Gastrocnemius medialis (tissue), 4 donors: ENCODE data around the gene SALL3. TPM values are rescaled to one million over a fixed set of nuclear protein-coding genes. Genes with fewer than 3 reads are reported as not detected.

Experiments used
- ATAC-seq, 2 donors: fragments of 150-250 bp; one replicate each; pipeline ENCODE4 v1.9.1; 2016
- DNase-seq, 2 donors: peaks; one replicate each; pipeline ENCODE4 v3.0.0-alpha.2; 2019
- H3K27ac ChIP-seq, 4 donors: fragments of 200-600 bp; sonication (generic); 1 replicate in 1 of 4; 2 replicates in 3 of 4; pipeline ENCODE4 v1.5.1; 2016 to 2018; ENCODE audit warnings: mild to moderate bottlenecking in 2 of 4, moderate library complexity in 1 of 4
- H3K27me3 ChIP-seq, 3 donors: fragments of 200-600 bp; sonication (generic) in 2 of 3; 1 replicate in 1 of 3; 2 replicates in 2 of 3; pipeline versions ENCODE4 v1.5.1 to v1.6.0; 2016 to 2019; ENCODE audit warnings: mild to moderate bottlenecking in 1 of 3, moderate library complexity in 1 of 3
- H3K36me3 ChIP-seq, 2 donors: fragments of 200-600 bp; sonication (generic) in 1 of 2; one replicate each; pipeline ENCODE4 v1.5.1; 2017 to 2018
- H3K4me1 ChIP-seq, 2 donors: fragments of 200-600 bp; sonication (generic) in 1 of 2; one replicate each; pipeline ENCODE4 v1.5.1; 2016 to 2017; ENCODE audit warnings: mild to moderate bottlenecking in 2 of 2
- H3K4me3 ChIP-seq, 4 donors: fragments of 200-600 bp; sonication (generic) in 3 of 4; 1 replicate in 1 of 4; 2 replicates in 3 of 4; pipeline ENCODE4 v1.5.1; 2016 to 2019; ENCODE audit warnings: mild to moderate bottlenecking in 2 of 4
- H3K9me3 ChIP-seq, 3 donors: fragments of 200-600 bp; sonication (generic) in 2 of 3; 1 replicate in 1 of 3; 2 replicates in 2 of 3; pipeline ENCODE4 v1.5.1; 2016 to 2019
- POLR2A ChIP-seq, 2 donors: fragments of 450-650 bp; IDR thresholded peaks; one replicate each; pipeline ENCODE4 v1.6.1; 2017; ENCODE audit warnings: antibody characterized with exemption in 2 of 2, mild to moderate bottlenecking in 2 of 2, moderate library complexity in 2 of 2
- in situ Hi-C, 4 donors: fragments of 200-750 bp; cut with MboI; loops; one replicate each; pipeline versions ENCODE4 v1.15.0 to v1.8.0; 2017; ENCODE audit warnings: low sequenced_read_pairs in 4 of 4
- intact Hi-C: fragments of 100-400 bp; cut with DNase I; formaldehyde crosslinking; loops from one replicate; pipeline ENCODE4 v1.15.1; 2023; ENCODE audit warnings: low total_unique reads
- total RNA-seq, 4 donors: library from RNA; depleted of rRNA; stranded (reverse); fragments of >200 nt; gene quantifications; one replicate each; pipeline versions ENCODE4 v1.1.0 to v1.2.3, GENCODE V29; 2016
- TF ChIP-seq, protein P1 (sequence below), 5 experiments: fragments of 450-650 bp in 3 of 5; fragments of 200-600 bp in 2 of 5; sonication (generic) in 2 of 5; IDR thresholded peaks in 4 of 5; conservative IDR thresholded peaks in 1 of 5; 1 replicate in 4 of 5; 2 replicates in 1 of 5; pipeline ENCODE4 v1.5.1; 2016 to 2019; ENCODE audit warnings: antibody characterized with exemption in 5 of 5, mild to moderate bottlenecking in 3 of 5, moderate library complexity in 3 of 5

SALL3 gene
- total RNA-seq, 4 donors from 2014 or later, result not detected

DNA sequence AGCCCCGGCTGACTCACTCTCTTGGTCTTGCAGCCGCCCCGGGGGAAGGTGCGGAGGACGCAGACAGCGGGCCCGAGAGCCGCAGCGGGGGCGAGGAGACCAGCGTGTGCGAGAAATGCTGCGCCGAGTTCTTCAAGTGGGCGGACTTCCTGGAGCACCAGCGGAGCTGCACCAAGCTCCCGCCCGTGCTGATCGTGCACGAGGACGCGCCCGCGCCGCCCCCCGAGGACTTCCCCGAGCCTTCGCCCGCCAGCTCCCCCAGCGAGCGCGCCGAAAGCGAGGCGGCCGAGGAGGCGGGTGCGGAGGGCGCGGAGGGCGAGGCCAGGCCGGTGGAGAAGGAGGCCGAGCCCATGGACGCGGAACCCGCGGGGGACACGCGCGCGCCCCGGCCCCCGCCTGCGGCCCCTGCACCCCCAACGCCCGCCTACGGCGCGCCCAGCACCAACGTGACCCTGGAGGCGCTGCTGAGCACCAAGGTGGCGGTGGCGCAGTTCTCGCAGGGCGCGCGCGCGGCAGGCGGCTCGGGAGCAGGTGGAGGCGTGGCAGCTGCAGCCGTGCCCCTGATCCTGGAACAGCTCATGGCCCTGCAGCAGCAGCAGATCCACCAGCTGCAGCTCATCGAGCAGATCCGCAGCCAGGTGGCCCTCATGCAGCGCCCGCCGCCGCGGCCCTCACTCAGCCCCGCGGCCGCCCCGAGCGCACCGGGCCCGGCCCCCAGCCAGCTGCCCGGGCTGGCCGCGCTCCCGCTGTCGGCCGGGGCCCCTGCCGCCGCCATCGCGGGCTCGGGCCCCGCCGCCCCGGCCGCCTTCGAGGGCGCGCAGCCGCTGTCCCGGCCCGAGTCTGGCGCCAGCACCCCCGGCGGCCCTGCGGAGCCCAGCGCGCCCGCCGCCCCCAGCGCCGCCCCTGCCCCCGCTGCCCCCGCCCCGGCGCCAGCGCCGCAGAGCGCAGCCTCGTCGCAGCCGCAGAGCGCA lies 12.7 kb downstream of the SALL3 start:
- intact Hi-C loops, result no loop called here
- Histone ChIP-seq H3K27me3 (peaks cover 25 to 30% (median 26%) of the 10 kb centered on the region in 3 donors), H3K36me3 (no peaks in the 10 kb centered on the region), H3K27ac (no peak overlapping the region), H3K4me1 (no peaks in the 10 kb centered on the region), H3K4me3 (no peak overlapping the region), H3K9me3 (no peaks in the 10 kb centered on the region)
- TF ChIP-seq, protein P1, sequence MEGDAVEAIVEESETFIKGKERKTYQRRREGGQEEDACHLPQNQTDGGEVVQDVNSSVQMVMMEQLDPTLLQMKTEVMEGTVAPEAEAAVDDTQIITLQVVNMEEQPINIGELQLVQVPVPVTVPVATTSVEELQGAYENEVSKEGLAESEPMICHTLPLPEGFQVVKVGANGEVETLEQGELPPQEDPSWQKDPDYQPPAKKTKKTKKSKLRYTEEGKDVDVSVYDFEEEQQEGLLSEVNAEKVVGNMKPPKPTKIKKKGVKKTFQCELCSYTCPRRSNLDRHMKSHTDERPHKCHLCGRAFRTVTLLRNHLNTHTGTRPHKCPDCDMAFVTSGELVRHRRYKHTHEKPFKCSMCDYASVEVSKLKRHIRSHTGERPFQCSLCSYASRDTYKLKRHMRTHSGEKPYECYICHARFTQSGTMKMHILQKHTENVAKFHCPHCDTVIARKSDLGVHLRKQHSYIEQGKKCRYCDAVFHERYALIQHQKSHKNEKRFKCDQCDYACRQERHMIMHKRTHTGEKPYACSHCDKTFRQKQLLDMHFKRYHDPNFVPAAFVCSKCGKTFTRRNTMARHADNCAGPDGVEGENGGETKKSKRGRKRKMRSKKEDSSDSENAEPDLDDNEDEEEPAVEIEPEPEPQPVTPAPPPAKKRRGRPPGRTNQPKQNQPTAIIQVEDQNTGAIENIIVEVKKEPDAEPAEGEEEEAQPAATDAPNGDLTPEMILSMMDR (IDR thresholded peaks at IDR 0.05 in 4 of 5, conservative IDR thresholded peaks at IDR 0.05 in 1 of 5), result no peak
- no peak for TF ChIP-seq POLR2A (IDR thresholded peaks at IDR 0.05)
- no peak for DNase-seq
- in situ Hi-C loops, result loop anchor here in 1 of 4 donors (25.0 kb wide), 1 partner anchor 245 kb away; no protein-coding TSS in a partner anchor
- no peak for ATAC-seq

DNA sequence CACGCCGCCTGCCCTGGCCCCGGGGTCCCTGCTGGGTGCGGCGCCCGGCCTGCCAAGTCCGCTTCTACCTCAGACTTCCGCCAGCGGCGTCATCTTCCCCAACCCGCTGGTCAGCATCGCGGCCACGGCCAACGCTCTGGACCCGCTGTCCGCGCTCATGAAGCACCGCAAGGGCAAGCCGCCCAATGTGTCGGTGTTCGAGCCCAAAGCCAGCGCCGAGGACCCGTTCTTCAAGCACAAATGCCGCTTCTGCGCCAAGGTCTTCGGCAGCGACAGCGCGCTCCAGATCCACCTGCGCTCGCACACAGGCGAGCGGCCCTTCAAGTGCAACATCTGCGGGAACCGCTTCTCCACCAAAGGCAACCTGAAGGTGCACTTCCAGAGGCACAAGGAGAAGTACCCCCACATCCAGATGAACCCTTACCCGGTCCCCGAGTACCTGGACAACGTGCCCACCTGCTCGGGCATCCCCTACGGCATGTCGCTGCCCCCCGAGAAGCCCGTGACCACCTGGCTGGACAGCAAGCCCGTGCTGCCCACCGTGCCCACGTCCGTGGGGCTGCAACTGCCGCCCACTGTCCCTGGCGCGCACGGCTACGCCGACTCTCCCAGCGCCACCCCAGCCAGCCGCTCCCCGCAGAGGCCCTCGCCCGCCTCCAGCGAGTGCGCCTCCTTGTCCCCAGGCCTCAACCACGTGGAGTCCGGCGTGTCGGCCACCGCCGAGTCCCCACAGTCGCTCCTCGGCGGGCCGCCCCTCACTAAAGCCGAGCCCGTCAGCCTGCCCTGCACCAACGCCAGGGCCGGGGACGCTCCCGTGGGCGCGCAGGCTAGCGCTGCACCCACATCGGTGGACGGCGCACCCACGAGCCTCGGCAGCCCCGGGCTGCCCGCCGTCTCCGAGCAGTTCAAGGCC lies 13.7 kb downstream of the SALL3 start:
- no peaks in the 10 kb centered on the region for H3K9me3 ChIP-seq
- no peaks in the 10 kb centered on the region for H3K36me3 ChIP-seq
- H3K27me3 ChIP-seq, result peaks cover 18 to 22% (median 19%) of the 10 kb centered on the region in 3 donors
- no peak overlapping the region for H3K27ac ChIP-seq
- DNase-seq (no peak), ATAC-seq (no peak)
- H3K4me3 ChIP-seq, result no peak overlapping the region
- no peaks in the 10 kb centered on the region for H3K4me1 ChIP-seq
- in situ Hi-C loops, result loop anchor here in 1 of 4 donors (25.0 kb wide), 1 partner anchor 244 kb away; no protein-coding TSS in a partner anchor
- intact Hi-C loops, result no loop called here
- TF ChIP-seq POLR2A (IDR thresholded peaks at IDR 0.05), result no peak
- TF ChIP-seq, protein P1 (IDR thresholded peaks at IDR 0.05 in 4 of 5, conservative IDR thresholded peaks at IDR 0.05 in 1 of 5), result no peak

DNA sequence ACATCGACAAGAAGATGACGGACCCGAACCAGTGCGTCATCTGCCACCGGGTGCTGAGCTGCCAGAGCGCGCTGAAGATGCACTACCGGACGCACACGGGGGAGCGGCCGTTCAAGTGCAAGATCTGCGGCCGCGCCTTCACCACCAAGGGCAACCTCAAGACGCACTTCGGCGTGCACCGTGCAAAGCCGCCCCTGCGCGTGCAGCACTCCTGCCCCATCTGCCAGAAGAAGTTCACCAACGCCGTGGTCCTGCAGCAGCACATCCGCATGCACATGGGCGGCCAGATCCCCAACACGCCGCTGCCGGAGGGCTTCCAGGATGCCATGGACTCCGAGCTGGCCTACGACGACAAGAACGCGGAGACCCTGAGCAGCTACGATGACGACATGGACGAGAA lies 14.4 kb downstream of the SALL3 start:
- intact Hi-C loops, result no loop called here
- ATAC-seq (no peak), DNase-seq (no peak)
- no peaks in the 10 kb centered on the region for H3K9me3 ChIP-seq
- TF ChIP-seq, protein P1 (IDR thresholded peaks at IDR 0.05 in 4 of 5, conservative IDR thresholded peaks at IDR 0.05 in 1 of 5), result no peak
- TF ChIP-seq POLR2A (IDR thresholded peaks at IDR 0.05), result no peak
- no peak overlapping the region for H3K27ac ChIP-seq
- no peaks in the 10 kb centered on the region for H3K4me1 ChIP-seq
- H3K4me3 ChIP-seq, result no peak overlapping the region
- peaks cover 11 to 19% (median 14%) of the 10 kb centered on the region in 3 donors for H3K27me3 ChIP-seq
- in situ Hi-C loops, result loop anchor here in 1 of 4 donors (25.0 kb wide), 1 partner anchor 243 kb away; no protein-coding TSS in a partner anchor
- H3K36me3 ChIP-seq, result no peaks in the 10 kb centered on the region

DNA sequence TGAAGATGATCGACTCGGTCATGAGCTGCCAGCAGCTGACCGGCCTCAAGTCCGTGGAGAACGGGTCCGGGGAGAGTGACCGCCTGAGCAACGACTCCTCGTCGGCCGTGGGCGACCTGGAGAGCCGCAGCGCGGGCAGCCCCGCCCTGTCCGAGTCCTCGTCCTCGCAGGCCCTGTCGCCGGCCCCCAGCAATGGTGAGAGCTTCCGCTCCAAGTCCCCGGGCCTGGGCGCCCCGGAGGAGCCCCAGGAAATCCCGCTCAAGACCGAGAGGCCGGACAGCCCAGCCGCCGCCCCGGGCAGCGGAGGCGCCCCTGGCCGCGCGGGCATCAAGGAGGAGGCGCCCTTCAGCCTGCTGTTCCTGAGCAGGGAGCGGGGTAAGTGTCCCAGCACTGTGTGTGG lies 14.9 kb downstream of the SALL3 start:
- in situ Hi-C loops (loop anchor here in 1 of 4 donors (25.0 kb wide), 1 partner anchor 243 kb away; no protein-coding TSS in a partner anchor), intact Hi-C loops (no loop called here)
- Histone ChIP-seq H3K9me3 (no peaks in the 10 kb centered on the region), H3K27me3 (peaks cover 9 to 15% (median 10%) of the 10 kb centered on the region in 3 donors), H3K4me3 (no peak overlapping the region), H3K27ac (no peak overlapping the region), H3K4me1 (no peaks in the 10 kb centered on the region), H3K36me3 (no peaks in the 10 kb centered on the region)
- no peak for TF ChIP-seq POLR2A (IDR thresholded peaks at IDR 0.05)
- TF ChIP-seq, protein P1 (IDR thresholded peaks at IDR 0.05 in 4 of 5, conservative IDR thresholded peaks at IDR 0.05 in 1 of 5), result no peak
- no peak for ATAC-seq
- no peak for DNase-seq
